ENCODE data around the gene TERT. TPM values are rescaled to one million over a fixed set of nuclear protein-coding genes. Genes with fewer than 3 reads are reported as not detected.

The TERT gene
- total and polyA plus RNA-seq, 2 donors (not counting 1 experiment from before 2014, with no cell fraction given) = 0.24 to 0.39 TPM

GRCh38 chr5:1244976-1245375 is 49.9 kb downstream of the TERT start:
- TF ChIP-seq CTCF (IDR thresholded peaks at IDR 0.05) (no peak), EZH2 (IDR thresholded peaks at IDR 0.05; ENCODE audit: borderline replicate concordance, insufficient read depth, low read depth, low read length, poor library complexity, severe bottlenecking) (no peak)
- Histone ChIP-seq H3K27me3 (replicated peaks in 1 of 4; ENCODE audit: control extremely low read depth in 1 of 4, control insufficient read depth in 3 of 4, insufficient read depth in 4 of 4, low read length in 3 of 4) (peaks cover 0 to 20% (median 3%) of the 10 kb centered on the region in 4 experiments), H3K36me3 (replicated peaks in 1 of 2; ENCODE audit: control extremely low read depth in 1 of 2, control insufficient read depth in 1 of 2, extremely low read depth in 1 of 2, insufficient read depth in 2 of 2, low read length in 1 of 2) (no peaks in the 10 kb centered on the region), H3K4me3 (ENCODE audit: control extremely low read depth in 1 of 5, extremely low read depth in 1 of 5, insufficient read depth in 1 of 5, low read depth in 2 of 5, low read length in 4 of 5) (no peak overlapping the region), H3K9ac (ENCODE audit: low read length) (no peak overlapping the region), H3K9me3 (ENCODE audit: control extremely low read depth in 1 of 3, control insufficient read depth in 2 of 3, insufficient read depth in 1 of 3, low read length in 2 of 3) (no peaks in the 10 kb centered on the region), H3K4me1 (ENCODE audit: control insufficient read depth in 2 of 2, insufficient read depth in 2 of 2, low read length in 2 of 2) (no peaks in the 10 kb centered on the region), H2AFZ (ENCODE audit: insufficient read depth, low read depth, low read length, poor library complexity, severe bottlenecking) (no peak overlapping the region), H3K27ac (ENCODE audit: low read length in 2 of 2) (no peak overlapping the region), H4K20me1 (ENCODE audit: control insufficient read depth, insufficient read depth, low read length, poor library complexity, severe bottlenecking) (no peaks in the 10 kb centered on the region), H3K79me2 (ENCODE audit: control insufficient read depth, insufficient read depth, low read length) (no peaks in the 10 kb centered on the region), H3K4me2 (replicated peaks; ENCODE audit: low read depth, low read length, poor library complexity, severe bottlenecking) (no peak overlapping the region)
- H3K4me1 Mint-ChIP-seq = no peaks in the 10 kb centered on the region
- H3K27me3 Mint-ChIP-seq = peaks cover 4% of the 10 kb centered on the region
- CTCF ChIA-PET = no interaction called here
- no peak overlapping the region for H3K27ac Mint-ChIP-seq
- no peaks in the 10 kb centered on the region for H3K9me3 Mint-ChIP-seq (ENCODE audit: insufficient read depth)
- POLR2A ChIA-PET = no interaction called here
- DNase-seq = no peak
- WGBS (ENCODE audit: insufficient coverage) = 59% methylated on average over 10 of the region's 10 CpGs
- no peak overlapping the region for H3K4me3 Mint-ChIP-seq
- ATAC-seq (ENCODE audit: low read depth) = no peak
- intact Hi-C loops (cut with micrococcal nuclease) = no loop called here

- no peak overlapping the region for H2AFZ ChIP-seq (ENCODE audit: insufficient read depth, low read depth, low read length, poor library complexity, severe bottlenecking)
- intact Hi-C loops (cut with micrococcal nuclease) = no loop called here
- POLR2A ChIA-PET = no interaction called here
- CTCF ChIA-PET = no interaction called here
- Mint-ChIP-seq H3K27ac (no peak overlapping the region), H3K4me3 (no peak overlapping the region), H3K27me3 (peaks cover 4% of the 10 kb centered on the region), H3K4me1 (no peaks in the 10 kb centered on the region), H3K9me3 (ENCODE audit: insufficient read depth) (no peaks in the 10 kb centered on the region)
- no peak for ATAC-seq (ENCODE audit: low read depth)
- H3K4me2 ChIP-seq (replicated peaks; ENCODE audit: low read depth, low read length, poor library complexity, severe bottlenecking) = no peak overlapping the region
- no peak for TF ChIP-seq CTCF (IDR thresholded peaks at IDR 0.05)
- TF ChIP-seq EZH2 (IDR thresholded peaks at IDR 0.05; ENCODE audit: borderline replicate concordance, insufficient read depth, low read depth, low read length, poor library complexity, severe bottlenecking) = no peak
- H4K20me1 ChIP-seq (ENCODE audit: control insufficient read depth, insufficient read depth, low read length, poor library complexity, severe bottlenecking) = no peaks in the 10 kb centered on the region
- no peaks in the 10 kb centered on the region for H3K9me3 ChIP-seq (ENCODE audit: control extremely low read depth in 1 of 3, control insufficient read depth in 2 of 3, insufficient read depth in 1 of 3, low read length in 2 of 3)
- no peak overlapping the region for H3K27ac ChIP-seq (ENCODE audit: low read length in 2 of 2)
- H3K4me1 ChIP-seq (ENCODE audit: control insufficient read depth in 2 of 2, insufficient read depth in 2 of 2, low read length in 2 of 2) = no peaks in the 10 kb centered on the region
- H3K9ac ChIP-seq (ENCODE audit: low read length) = no peak overlapping the region
- 73% methylated on average over 21 of the region's 21 CpGs for WGBS (ENCODE audit: insufficient coverage)
- no peak overlapping the region for H3K4me3 ChIP-seq (ENCODE audit: control extremely low read depth in 1 of 5, extremely low read depth in 1 of 5, insufficient read depth in 1 of 5, low read depth in 2 of 5, low read length in 4 of 5)
- no peak for DNase-seq
- H3K36me3 ChIP-seq (replicated peaks in 1 of 2; ENCODE audit: control extremely low read depth in 1 of 2, control insufficient read depth in 1 of 2, extremely low read depth in 1 of 2, insufficient read depth in 2 of 2, low read length in 1 of 2) = no peaks in the 10 kb centered on the region
- H3K79me2 ChIP-seq (ENCODE audit: control insufficient read depth, insufficient read depth, low read length) = no peaks in the 10 kb centered on the region
- peaks cover 0 to 20% (median 3%) of the 10 kb centered on the region in 4 experiments for H3K27me3 ChIP-seq (replicated peaks in 1 of 4; ENCODE audit: control extremely low read depth in 1 of 4, control insufficient read depth in 3 of 4, insufficient read depth in 4 of 4, low read length in 3 of 4)
These were observed 50.6 kb downstream of the TERT start for GRCh38 chr5:1244255-1244654.
